ENCODE results near the gene PTGR3. TPM values are rescaled to one million over a fixed set of nuclear protein-coding genes. Genes with fewer than 3 reads are reported as not detected.
A peak's percentile ranks its signal among the peaks of the same experiment; 100 is the strongest.

The PTGR3 gene
- total and polyA plus RNA-seq, 2 of the 8 experiments (the other 6 are each of a cell fraction or from before 2014, with no cell fraction given): 2.0 to 3.6 TPM

DNA sequence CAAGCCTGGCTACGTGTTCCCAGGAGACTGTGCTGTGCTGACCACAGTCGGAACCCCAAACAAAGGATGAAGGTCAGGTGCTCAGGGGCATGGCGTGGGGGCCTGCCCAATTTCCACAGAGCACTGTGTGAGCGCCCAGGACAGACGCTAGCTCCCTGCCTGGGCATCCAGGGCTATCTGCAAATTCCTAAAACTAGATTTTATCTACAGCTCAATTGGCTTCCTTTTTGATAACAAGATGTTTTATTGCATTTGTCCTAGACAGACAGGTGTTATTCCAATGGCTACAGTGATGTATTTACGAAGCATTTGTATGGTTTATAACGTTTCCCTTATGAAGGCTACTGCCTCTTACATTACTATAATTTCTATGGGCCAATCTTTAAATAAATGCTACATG, 16.0 kb downstream of the PTGR3 start:
- H2BK20ac ChIP-seq (ENCODE audit: low read length): no peak overlapping the region
- no peak overlapping the region for H2BK12ac ChIP-seq (ENCODE audit: low read depth, low read length)
- no peak overlapping the region for H3K4ac ChIP-seq (replicated peaks; ENCODE audit: insufficient read length, low read depth, low read length)
- H3K4me3 ChIP-seq (ENCODE audit: extremely low read depth in 1 of 4, insufficient read depth in 2 of 4, low read depth in 3 of 4, low read length in 4 of 4): no peak overlapping the region
- no peak overlapping the region for H3K14ac ChIP-seq (ENCODE audit: insufficient read length)
- WGBS, 2 experiments (ENCODE audit: extremely low coverage in 1 of 2, insufficient coverage in 1 of 2, insufficient read length in 1 of 2, insufficient replicate concordance in 2 of 2, low coverage in 1 of 2, low lambda C conversion rate in 2 of 2, missing lambda C conversion rate in 1 of 2): 71% methylated on average over 7 of the region's 7 CpGs; no CpG with 5 or more reads in 1 of the 2 experiments
- no peak overlapping the region for H2AK5ac ChIP-seq (ENCODE audit: low read depth, low read length)
- no peak overlapping the region for H3K23ac ChIP-seq (ENCODE audit: insufficient read length)
- no peak overlapping the region for H3K9ac ChIP-seq (replicated peaks in 1 of 4; ENCODE audit: extremely low read depth in 1 of 4, low read depth in 3 of 4, low read length in 3 of 4)
- no peak overlapping the region for H3K18ac ChIP-seq (ENCODE audit: extremely low read depth, low read length)
- H2AFZ ChIP-seq (ENCODE audit: low read length): no peak overlapping the region
- no peak overlapping the region for H3K56ac ChIP-seq (replicated peaks; ENCODE audit: insufficient read length, low read depth, low read length)
- H2BK15ac ChIP-seq (ENCODE audit: low read length): 0 out of 2 replicates have a peak overlapping the region, but pooled peaks have one; percentile 61
- H4K91ac ChIP-seq (replicated peaks; ENCODE audit: insufficient read length, low read length): no peak overlapping the region
- H3K23me2 ChIP-seq (ENCODE audit: low read depth, low read length): no peaks in the 10 kb centered on the region
- no peak overlapping the region for H4K5ac ChIP-seq (ENCODE audit: insufficient read length, low read depth, low read length)
- no peaks in the 10 kb centered on the region; a peak in 1 of 7 replicates for H3K4me1 ChIP-seq (replicated peaks in 1 of 4; ENCODE audit: control insufficient read depth in 3 of 4, insufficient read depth in 4 of 4, low read length in 3 of 4)
- H2BK120ac ChIP-seq (replicated peaks; ENCODE audit: low read depth, low read length): no peak overlapping the region
- ChIA-PET CTCF (ENCODE audit: partially characterized antibody) (no interaction called here), POLR2A (ENCODE audit: partially characterized antibody) (no interaction called here)
- no peaks in the 10 kb centered on the region for H3K36me3 ChIP-seq (ENCODE audit: control insufficient read depth in 2 of 4, insufficient read depth in 4 of 4, low read length in 3 of 4)
- H2BK5ac ChIP-seq (ENCODE audit: low read depth, low read length): no peak overlapping the region
- no peaks in the 10 kb centered on the region for H3K27me3 ChIP-seq (replicated peaks in 1 of 4; ENCODE audit: control insufficient read depth in 3 of 4, extremely low read depth in 1 of 4, insufficient read depth in 3 of 4, low read length in 3 of 4)
- H3K4me2 ChIP-seq (ENCODE audit: insufficient read depth in 1 of 2, low read depth in 2 of 2, low read length in 2 of 2): no peak overlapping the region
- H3K79me2 ChIP-seq (ENCODE audit: control insufficient read depth in 1 of 2, insufficient read depth in 2 of 2, low read length in 2 of 2): no peaks in the 10 kb centered on the region
- H3K27ac ChIP-seq (ENCODE audit: low read depth, low read length): no peak overlapping the region
- no peaks in the 10 kb centered on the region for H3K79me1 ChIP-seq (ENCODE audit: low read depth, low read length)
- no peak for TF ChIP-seq POLR2A (IDR thresholded peaks at IDR 0.05; ENCODE audit: control extremely low read depth in 1 of 2, low read depth in 2 of 2, low read length in 2 of 2)
- FAIRE-seq: no peak
- no peaks in the 10 kb centered on the region for H3K9me3 ChIP-seq (ENCODE audit: insufficient read depth in 2 of 2, low read depth in 1 of 2, low read length in 1 of 2)
- no peak for DNase-seq (ENCODE audit: low read depth in 1 of 2, low spot score in 2 of 2)
- no peak overlapping the region for H4K8ac ChIP-seq (ENCODE audit: extremely low read depth, insufficient read depth, low read length)
- peaks cover 0 to 2% of the 10 kb centered on the region in 2 experiments for H4K20me1 ChIP-seq (replicated peaks in 1 of 2; ENCODE audit: control insufficient read depth in 1 of 2, insufficient read depth in 2 of 2, low read length in 2 of 2)

Data from H1 (cell line).